NT2/D1 (cell line): ENCODE data around the gene EFCAB8.

ENCODE experiments used
- DNase-seq: peaks from one replicate; pipeline ENCODE4 v3.0.0-alpha.2; 2011; ENCODE audit warnings: low read depth, low spot score
- H3K27me3 ChIP-seq: 2 replicates; pipeline ENCODE4 v1.6.0; 2011; ENCODE audit warnings: mild to moderate bottlenecking; ENCODE audit not compliant: insufficient read length, insufficient read depth
- H3K36me3 ChIP-seq: 2 replicates; pipeline ENCODE4 v1.6.1; 2011; ENCODE audit warnings: mild to moderate bottlenecking, low read length, mixed read lengths; ENCODE audit not compliant: insufficient read depth, insufficient read length
- H3K4me1 ChIP-seq: 2 replicates; pipeline ENCODE4 v1.5.1; 2011; ENCODE audit not compliant: insufficient read depth, insufficient read length
- H3K4me3 ChIP-seq: 2 replicates; pipeline ENCODE4 v1.5.1; 2011; ENCODE audit warnings: low read depth; ENCODE audit not compliant: insufficient read length
- H3K9ac ChIP-seq: 2 replicates; pipeline ENCODE4 v1.6.0; 2011; ENCODE audit warnings: low read depth; ENCODE audit not compliant: insufficient read length
- H3K9me3 ChIP-seq: 2 replicates; pipeline ENCODE4 v1.5.1; 2011; ENCODE audit warnings: mild to moderate bottlenecking, low read length; ENCODE audit not compliant: insufficient read depth
- SUZ12 ChIP-seq: IDR thresholded peaks from 2 replicates; pipeline ENCODE4 v1.6.1; 2011; ENCODE audit not compliant: insufficient read length, insufficient read depth; ENCODE audit errors: extremely low read depth
- YY1 ChIP-seq: IDR thresholded peaks from 2 replicates; pipeline ENCODE4 v1.6.1; 2011; ENCODE audit not compliant: insufficient read length, insufficient read depth
- ZNF274 ChIP-seq: IDR thresholded peaks from 2 replicates; pipeline ENCODE4 v1.6.1; 2011; ENCODE audit warnings: mild to moderate bottlenecking, low read depth, low read length

Gene EFCAB8

DNA sequence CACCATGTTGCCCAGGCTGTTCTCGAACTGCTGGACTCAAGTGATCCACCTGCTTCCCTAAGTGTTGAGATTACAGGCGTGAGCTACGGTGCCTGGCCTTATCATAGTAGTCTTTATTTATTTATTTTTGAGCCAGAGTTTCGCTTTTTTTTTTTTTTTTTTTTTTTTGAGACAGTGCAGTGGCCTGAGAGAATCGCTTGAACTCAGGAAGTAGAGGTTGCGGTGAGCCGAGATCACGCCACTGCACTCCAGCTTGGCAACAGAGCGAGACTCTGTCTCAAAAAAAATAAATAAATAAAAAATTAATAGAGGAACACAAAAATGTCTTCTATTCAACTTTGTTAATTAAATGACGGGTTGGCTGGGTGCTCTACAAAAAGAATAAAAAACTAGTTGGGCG, 26.1 kb upstream of the EFCAB8 start:
- Histone ChIP-seq H3K27me3 (no peaks in the 10 kb centered on the region), H3K36me3 (peaks cover 87% of the 10 kb centered on the region), H3K9me3 (no peaks in the 10 kb centered on the region), H3K4me3 (no peak overlapping the region), H3K9ac (no peak overlapping the region), H3K4me1 (no peaks in the 10 kb centered on the region)
- DNase-seq = no peak
- no peak for TF ChIP-seq SUZ12
- no peak for TF ChIP-seq ZNF274
- TF ChIP-seq YY1 = no peak

DNA sequence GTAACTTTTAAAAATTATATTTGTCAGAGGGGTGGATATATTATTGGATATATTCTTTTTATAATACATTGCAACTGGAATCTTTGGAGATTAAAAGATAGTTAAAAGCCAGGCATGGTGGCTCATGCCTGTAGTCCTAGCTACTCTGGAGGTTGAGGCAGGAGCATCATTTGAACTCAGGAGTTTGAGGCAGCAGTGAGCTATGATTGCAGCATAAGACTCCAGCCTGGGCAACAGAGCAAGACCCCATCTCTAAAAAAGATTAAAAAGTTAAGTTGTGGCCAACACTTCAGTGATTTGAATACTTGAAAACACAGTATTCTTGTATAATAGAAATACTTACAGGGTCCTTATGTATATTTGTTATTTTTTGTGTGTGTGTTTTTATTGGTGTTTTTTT, 23.8 kb upstream of the EFCAB8 start:
- H3K9me3 ChIP-seq = no peaks in the 10 kb centered on the region
- no peaks in the 10 kb centered on the region for H3K27me3 ChIP-seq
- DNase-seq = no peak
- peaks cover 87% of the 10 kb centered on the region for H3K36me3 ChIP-seq
- H3K9ac ChIP-seq = no peak overlapping the region
- H3K4me1 ChIP-seq = no peaks in the 10 kb centered on the region
- TF ChIP-seq YY1 = no peak
- TF ChIP-seq SUZ12 = no peak
- TF ChIP-seq ZNF274 = no peak
- no peak overlapping the region for H3K4me3 ChIP-seq

GRCh38 chr20:32837157-32837556, 21.6 kb upstream of the EFCAB8 start:
- Histone ChIP-seq H3K27me3 (no peaks in the 10 kb centered on the region), H3K9ac (no peak overlapping the region), H3K36me3 (peaks cover 83% of the 10 kb centered on the region), H3K9me3 (no peaks in the 10 kb centered on the region), H3K4me1 (no peaks in the 10 kb centered on the region), H3K4me3 (no peak overlapping the region)
- no peak for TF ChIP-seq ZNF274
- no peak for TF ChIP-seq SUZ12
- TF ChIP-seq YY1 = no peak
- no peak for DNase-seq

DNA sequence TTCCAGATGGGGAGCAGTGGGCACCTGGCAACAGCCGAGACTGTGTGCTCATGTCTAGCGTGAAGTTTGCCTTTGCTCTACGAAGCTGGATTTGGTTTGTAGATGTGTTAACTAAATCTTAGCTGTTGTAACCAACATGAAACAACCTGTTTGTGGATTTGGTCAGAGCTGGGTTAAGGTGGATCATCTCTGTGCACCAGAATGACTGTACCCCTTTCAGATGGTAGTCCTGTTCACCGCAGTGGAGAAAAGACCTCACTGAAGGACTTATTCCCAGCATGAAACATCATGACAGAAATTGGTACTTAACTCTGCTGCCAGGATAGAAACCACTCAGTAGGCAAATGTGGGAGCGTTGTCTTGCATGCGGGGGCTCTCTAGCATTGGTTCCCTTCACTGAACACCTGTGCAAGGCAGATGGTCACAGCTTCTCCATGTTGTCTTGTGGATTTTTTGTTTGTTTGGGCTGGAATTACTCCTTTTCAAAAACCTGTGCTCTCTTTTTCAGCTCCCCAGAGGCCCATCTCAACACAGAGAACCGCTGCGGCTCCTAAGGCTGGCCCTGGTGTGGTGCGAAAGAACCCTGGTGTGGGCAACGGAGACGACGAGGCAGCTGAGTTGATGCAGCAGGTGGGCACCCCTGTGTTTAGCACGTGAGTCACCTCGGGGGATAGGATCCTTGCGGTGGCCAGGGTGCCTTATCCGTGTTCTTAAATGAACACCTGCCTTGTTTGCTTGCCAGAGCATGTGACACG, 19.3 kb upstream of the EFCAB8 start:
- no peak overlapping the region for H3K4me3 ChIP-seq
- H3K27me3 ChIP-seq = no peaks in the 10 kb centered on the region
- TF ChIP-seq SUZ12 (no peak), ZNF274 (no peak), YY1 (no peak)
- no peaks in the 10 kb centered on the region for H3K4me1 ChIP-seq
- H3K9me3 ChIP-seq = no peaks in the 10 kb centered on the region
- DNase-seq = no peak
- peaks cover 82% of the 10 kb centered on the region for H3K36me3 ChIP-seq
- no peak overlapping the region for H3K9ac ChIP-seq

DNA sequence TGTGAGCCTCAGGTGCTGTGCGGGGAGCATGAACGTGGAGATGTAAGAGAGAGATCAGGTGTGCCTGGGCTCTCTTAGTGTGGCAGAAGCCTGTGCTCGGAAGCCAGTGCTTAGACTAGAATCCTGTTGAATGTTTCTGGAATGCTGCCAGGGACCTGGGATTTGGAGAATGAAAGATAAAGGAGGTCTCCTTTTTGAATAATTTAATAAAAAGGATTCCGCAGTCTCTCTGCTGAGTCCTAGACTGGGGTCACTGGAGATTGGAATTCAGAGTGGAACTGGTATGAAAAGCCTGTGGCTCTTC, 18.8 kb upstream of the EFCAB8 start:
- no peak overlapping the region for H3K4me3 ChIP-seq
- peaks cover 2% of the 10 kb centered on the region for H3K4me1 ChIP-seq
- H3K9me3 ChIP-seq = no peaks in the 10 kb centered on the region
- H3K9ac ChIP-seq = no peak overlapping the region
- peaks cover 81% of the 10 kb centered on the region for H3K36me3 ChIP-seq
- no peaks in the 10 kb centered on the region for H3K27me3 ChIP-seq
- TF ChIP-seq YY1 (no peak), ZNF274 (no peak), SUZ12 (no peak)
- no peak for DNase-seq

- TF ChIP-seq YY1 (no peak), SUZ12 (no peak), ZNF274 (no peak)
- DNase-seq = no peak
- Histone ChIP-seq H3K9ac (no peak overlapping the region), H3K4me3 (no peak overlapping the region), H3K36me3 (peaks cover 82% of the 10 kb centered on the region), H3K9me3 (no peaks in the 10 kb centered on the region), H3K4me1 (peaks cover 2% of the 10 kb centered on the region), H3K27me3 (no peaks in the 10 kb centered on the region)
Observed at GRCh38 chr20:32841174-32841573, 17.5 kb upstream of the EFCAB8 start.

DNA sequence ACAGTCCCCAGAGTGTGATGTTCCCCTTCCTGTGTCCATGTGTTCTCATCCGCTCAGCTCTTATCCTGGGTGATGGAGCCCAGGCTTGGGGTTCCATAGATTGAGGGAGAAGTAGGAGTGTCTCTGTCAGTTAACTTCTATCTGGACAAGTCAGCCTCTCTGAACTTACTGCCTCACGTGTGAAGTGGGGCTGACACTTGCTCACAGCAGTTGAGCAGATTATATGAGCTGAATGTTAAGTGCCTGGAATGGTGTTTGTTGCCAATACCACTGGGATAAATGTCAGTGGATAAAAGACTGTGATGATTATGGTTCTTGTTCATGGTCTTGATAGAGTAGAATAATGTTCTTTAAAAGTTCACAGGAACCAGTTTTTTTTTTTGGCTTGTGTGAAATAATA, 17.1 kb upstream of the EFCAB8 start:
- H3K27me3 ChIP-seq = no peaks in the 10 kb centered on the region

More for the DNA sequence above, 17.1 kb upstream of the EFCAB8 start:
- H3K36me3 ChIP-seq = peaks cover 82% of the 10 kb centered on the region
- H3K9ac ChIP-seq = no peak overlapping the region
- no peak overlapping the region for H3K4me3 ChIP-seq
- TF ChIP-seq SUZ12 (no peak), ZNF274 (no peak), YY1 (no peak)
- no peak for DNase-seq
- H3K4me1 ChIP-seq = peaks cover 2% of the 10 kb centered on the region
- no peaks in the 10 kb centered on the region for H3K9me3 ChIP-seq
